Measurements from ENCODE around the gene SRP14.
"Not testable (repeated sequence)": the region's sequence is repeated elsewhere in the genome, so short reads cannot be mapped to it uniquely, and the experiment has no call there.

The SRP14 gene

DNA sequence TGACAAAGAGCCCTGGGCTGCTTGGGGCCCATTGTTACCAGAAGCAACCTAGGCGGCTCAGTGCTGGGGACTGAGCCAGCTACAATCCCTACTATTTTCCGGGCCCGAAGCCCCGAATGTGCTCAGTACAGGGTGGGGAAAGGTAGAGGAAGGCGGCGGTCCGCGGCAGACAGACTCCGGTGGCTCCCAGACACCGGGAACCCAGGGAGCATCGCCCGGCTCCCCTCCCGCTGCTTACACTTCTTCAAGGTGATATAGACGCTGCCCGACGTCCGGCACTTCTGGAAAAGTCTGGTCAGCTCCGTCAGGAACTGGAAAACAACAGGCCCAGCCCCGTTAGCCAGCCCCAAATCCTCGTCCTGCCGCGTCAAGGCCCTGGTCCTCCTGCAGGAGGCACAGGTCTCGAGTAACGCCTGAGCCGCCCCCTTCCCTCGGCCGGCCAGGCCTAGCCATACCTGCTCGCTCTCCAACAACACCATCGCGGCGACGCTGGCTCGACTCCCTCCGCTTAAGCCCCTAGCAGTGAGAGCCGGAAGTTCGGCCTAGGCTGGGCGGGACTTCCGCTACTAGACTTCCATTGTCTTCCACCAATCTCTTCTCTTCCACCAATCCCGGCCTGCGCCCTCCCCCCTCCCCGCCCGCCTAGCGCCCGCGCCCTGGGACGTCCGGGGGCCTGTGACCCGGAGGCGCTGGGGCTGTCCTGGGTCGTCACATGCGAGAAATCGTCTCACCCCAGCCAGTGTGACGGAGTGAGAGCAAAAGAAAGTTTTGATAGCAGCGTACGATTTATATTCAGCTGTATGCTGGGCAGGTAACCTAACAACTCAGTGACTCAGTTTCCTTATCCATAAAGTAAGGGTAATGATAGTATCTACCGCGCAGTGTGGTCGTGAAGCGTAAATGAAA is at the start of gene SRP14:
Gene SRP14 (minus strand): TSS at position 544 of the 906 bp plus-strand sequence. CDS start 65 bp downstream, at position 479.
- FAIRE-seq: no peak

- no peak for FAIRE-seq
Measured at GRCh38 chr15:40087991-40088928, 49.3 kb upstream of the SRP14 start.

DNA sequence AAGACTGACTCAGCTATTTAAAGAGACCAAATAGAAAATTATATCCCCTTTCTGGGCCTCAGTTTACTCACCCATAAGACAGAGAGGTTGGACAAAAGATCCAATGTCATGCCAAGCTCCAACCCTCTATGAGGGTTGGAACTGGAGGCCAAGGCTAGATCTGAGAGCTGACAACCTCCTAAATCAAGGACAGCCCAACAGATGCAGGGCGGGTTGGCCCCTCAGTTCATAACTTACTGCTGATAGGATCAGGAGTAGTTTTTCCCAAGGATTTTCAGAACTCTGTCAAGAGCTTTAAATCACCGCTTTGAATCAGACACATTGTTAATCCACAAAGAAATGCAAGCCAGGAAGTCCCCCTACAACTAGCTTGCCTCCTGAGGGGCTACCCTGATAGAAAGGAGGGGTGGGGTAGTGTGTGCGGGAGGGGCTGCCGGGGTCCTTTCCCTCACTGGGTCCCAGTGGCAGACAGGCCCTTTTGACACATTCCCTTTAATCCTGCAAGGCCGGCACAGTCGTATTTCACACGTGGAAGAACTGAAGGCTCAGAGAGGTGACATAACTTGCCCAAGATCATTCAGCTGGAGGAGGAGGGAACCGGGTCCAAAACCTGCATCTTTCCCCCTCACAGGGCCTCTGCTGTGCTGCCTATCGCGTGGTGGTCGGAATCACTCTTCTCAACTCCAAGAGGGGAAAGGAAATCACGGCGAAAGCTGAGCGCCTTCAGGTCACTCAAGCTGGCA is 48.3 kb upstream of the SRP14 start:
- no peak for FAIRE-seq

GRCh38 chr15:40085266-40085665 is 46.3 kb upstream of the SRP14 start:
- FAIRE-seq: no peak

GRCh38 chr15:40084650-40085049 is 45.7 kb upstream of the SRP14 start:
- no peak for FAIRE-seq

- FAIRE-seq: no peak
Measured at GRCh38 chr15:40082195-40082883, 43.4 kb upstream of the SRP14 start.

GRCh38 chr15:40081691-40082194 is 42.8 kb upstream of the SRP14 start:
- FAIRE-seq: no peak

GRCh38 chr15:40080847-40081246 is 41.9 kb upstream of the SRP14 start:
- FAIRE-seq: no peak

DNA sequence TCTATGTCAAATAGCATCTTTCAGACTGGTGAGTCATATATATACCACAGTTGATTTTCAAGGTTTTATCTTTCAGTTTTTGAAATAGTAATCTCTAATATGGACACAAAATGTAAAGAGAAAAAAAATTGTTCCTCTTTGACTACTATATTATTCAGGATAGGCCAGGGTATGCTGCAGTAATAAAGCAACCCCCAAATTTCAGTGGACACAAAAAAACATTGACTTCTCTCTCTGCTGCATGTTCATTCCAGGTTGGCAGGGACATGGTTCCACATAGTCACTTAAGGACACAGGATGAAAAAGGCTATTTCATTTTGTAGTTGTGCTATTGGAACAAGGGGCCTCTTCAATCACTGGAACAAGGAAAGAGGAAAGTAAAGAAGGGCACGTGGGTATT is 41.1 kb upstream of the SRP14 start:
- no peak for FAIRE-seq

DNA sequence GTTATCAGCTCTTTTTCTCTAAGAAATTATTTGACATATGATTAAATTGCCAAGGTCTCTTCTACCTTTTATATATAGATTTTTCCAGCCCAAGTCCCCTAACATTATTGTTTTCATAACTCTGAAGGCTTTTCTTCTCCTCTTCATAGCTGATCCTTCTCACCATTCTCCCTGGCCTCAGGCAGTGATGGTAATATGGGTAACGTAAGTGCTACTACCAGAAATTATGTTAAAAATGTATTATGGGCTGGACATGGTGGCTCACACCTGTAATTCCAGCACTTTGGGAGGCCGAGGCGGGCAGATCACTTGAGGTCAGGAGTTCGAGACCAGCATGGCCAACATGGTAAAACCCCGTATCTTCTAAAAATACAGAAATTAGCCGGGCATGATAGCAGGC is 40.5 kb upstream of the SRP14 start:
- no peak for FAIRE-seq

GRCh38 chr15:40075298-40076044 is 36.5 kb upstream of the SRP14 start:
- FAIRE-seq: no peak

GRCh38 chr15:40074656-40075055 is 35.7 kb upstream of the SRP14 start:
- FAIRE-seq: not testable (repeated sequence)

DNA sequence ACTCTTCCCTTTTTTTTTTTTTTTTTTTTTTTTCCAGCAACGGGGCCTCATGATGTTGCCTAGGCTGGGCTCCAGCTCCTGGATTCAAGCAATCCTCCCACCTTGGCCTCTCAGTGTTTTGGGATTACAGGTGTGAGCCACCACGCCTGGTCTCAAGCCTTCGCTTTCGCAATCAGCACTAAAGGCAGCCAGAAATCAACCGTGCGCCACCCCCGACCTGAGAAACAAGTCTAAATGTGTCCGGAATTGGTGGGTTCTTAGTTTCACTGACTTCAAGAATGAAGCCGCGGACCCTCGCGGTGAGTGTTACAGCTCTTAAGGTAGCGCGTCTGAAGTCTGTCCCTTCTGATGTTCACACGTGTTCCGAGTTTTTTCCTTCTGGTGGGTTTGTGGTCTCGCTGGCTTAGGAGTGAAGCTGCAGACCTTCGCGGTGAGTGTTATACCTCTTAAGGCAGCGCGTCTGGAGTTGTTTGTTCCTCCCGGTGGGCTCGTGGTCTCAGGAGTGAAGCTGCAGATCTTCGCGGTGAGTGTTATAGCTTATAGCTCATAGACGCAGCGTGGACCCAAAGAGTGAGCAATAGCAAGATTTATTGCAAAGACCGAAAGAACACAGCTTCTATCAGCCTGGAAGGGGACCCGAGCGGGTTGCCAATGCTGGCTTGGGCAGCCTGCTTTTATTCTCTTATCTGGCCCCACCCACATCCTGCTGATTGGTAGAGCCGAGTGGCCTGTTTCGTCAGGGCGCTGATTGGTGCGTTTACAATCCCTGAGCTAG is 34.9 kb upstream of the SRP14 start:
- FAIRE-seq: not testable (repeated sequence)

- no peak for FAIRE-seq
Measured at GRCh38 chr15:40072216-40072990, 33.4 kb upstream of the SRP14 start.

DNA sequence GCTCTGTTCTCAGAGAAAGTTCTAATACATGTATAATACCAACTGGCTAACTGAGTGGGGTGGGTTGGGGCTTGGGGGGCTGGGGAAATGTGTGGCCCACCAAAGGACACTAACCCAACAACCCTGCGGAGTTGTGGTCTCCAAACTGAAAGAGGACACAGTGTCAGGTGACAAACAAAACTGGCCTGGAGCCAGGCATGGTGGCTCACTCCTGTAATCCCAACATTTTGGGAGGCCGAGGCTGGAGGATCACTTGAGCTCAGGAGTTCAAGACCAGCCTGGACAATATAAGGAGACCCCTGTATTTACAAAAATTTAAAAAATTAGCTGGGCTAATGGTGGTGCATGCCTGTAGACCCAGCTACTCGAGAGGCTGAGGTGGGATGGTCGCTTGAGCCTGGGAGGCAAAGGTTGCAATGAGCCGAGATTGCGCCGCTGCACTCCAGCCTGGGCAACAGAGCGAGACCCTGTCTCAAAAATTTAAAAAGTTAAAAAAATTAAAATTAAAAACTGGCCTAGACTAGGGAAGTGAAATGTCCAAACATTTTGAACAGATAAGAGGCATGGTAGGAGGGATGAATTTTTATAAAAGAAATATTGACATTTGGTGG is 31.7 kb upstream of the SRP14 start:
- FAIRE-seq: no peak

DNA sequence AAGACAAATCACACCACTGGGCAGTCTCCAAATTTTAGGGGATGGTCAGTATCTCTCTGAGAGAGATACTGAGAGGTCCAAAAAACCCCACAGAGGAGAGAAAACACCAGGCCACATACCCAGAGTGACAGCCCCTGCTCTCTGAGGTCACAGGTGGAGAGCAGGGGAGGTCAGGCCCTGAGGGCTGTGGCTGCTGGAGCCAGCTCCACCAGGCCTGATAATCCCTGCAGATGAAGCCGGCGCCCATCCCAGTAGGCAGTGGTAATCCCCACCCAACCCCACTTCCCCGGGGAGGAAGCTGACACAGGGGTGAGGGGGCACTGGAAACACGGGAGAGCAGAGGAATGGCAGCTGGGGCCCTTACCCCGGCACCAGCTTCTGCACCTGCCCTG is 31.2 kb upstream of the SRP14 start:
- no peak for FAIRE-seq

DNA sequence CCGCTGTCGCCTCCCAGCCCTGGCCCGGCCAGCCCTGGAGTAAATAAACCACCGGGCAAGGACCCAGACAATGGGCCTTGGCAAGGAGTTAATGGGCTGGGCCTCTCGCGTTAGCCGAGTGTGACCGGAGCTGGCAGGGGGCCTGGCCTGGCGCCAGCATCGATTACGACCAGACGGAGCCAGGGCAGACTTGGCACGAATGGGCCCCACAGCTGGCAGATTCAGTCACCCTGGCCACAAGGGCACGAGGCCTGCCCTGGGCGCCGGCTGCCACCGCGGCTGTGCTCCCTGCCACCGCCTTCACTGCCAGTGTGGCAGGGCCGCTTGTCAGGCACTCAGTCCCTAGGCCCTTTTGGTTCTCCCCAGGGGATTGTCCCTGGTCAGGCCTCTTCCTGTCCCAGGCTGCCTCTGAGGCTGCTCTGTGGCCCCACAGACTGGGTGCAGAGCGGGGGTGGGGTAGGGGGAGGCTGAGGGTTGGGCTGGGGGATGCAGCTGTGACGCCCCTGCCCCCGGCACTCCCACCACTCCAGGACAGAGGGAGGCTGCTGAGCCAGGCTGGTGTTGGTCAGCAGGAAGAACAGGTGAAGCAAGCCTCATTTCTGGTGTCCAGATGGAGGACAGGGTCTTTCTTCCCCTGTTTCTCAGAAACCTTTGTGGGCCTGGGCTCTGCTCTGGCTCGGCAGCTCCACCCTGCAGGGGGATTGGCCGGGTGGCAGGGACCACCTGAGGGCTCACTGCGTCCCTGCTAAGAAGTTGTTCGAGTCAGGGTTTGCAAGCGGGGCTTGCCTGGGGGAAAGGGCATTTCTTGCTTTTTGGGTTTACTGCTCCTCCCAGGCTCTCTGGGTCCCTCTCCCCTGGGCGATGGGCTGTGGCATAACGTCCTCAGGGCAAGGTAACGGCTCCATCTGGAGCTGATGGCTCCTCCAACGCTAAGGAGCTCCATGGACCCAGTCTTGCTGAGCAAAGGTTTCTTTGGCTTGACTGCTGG is 30.5 kb upstream of the SRP14 start:
- no peak for FAIRE-seq
